Endothelial cell of umbilical vein (primary cell): Measurements from ENCODE around the gene CCNG2. TPM values are rescaled to one million over a fixed set of nuclear protein-coding genes. Genes with fewer than 3 reads are reported as not detected.

Experiments used
- BruUV-seq: library from RNA; stranded (reverse); fragments of 400-500 nt; replicated peaks from 2 replicates; lab custom pipeline; 2021; lab: Mats Ljungman, UMichigan
- CTCF ChIA-PET: fragments of 300-600, 350-600 bp; sonication (Branson Sonifier 250); formaldehyde crosslinking; loops from one replicate; lab custom pipeline; 2021; ENCODE audit warnings: antibody characterized with exemption, inconsistent platforms; lab: Charles Lee
- POLR2A ChIA-PET: fragments of 300-600, 350-600 bp; sonication (Branson Sonifier 250); formaldehyde crosslinking; loops from one replicate; lab custom pipeline; 2021; ENCODE audit warnings: antibody characterized with exemption, inconsistent platforms; lab: Charles Lee
- DNase-seq: peaks from one replicate; pipeline ENCODE4 v3.0.0-alpha.2; 2011; ENCODE audit warnings: low read depth, low spot score
- FAIRE-seq: peaks from 2 replicates; lab custom pipeline; 2011; peaks lifted over from hg19 to GRCh38; lab: Jason Lieb, UNC
- H2AFZ ChIP-seq: 2 replicates; pipeline ENCODE4 v1.6.0; 2012; ENCODE audit warnings: low read depth, low read length, control low read depth, inconsistent platforms
- H3K27ac ChIP-seq: 2 replicates; pipeline ENCODE4 v1.5.1; 2011; ENCODE audit warnings: low read depth, mild to moderate bottlenecking, control low read depth, low read length, moderate library complexity; ENCODE audit not compliant: insufficient read depth
- H3K27me3 ChIP-seq, 2 experiments: 2 replicates each; pipeline versions ENCODE4 v1.6.0 to v1.6.1; 2011; ENCODE audit warnings: low read length in 2 of 2, mixed read lengths in 1 of 2; ENCODE audit not compliant: control insufficient read depth in 2 of 2, insufficient read depth in 2 of 2
- H3K36me3 ChIP-seq, 2 experiments: 2 replicates in 1 of 2; 3 replicates in 1 of 2; pipeline ENCODE4 v1.5.1; 2011; ENCODE audit warnings: low read length in 2 of 2, mild to moderate bottlenecking in 1 of 2, moderate library complexity in 1 of 2; ENCODE audit not compliant: control insufficient read depth in 2 of 2, insufficient read depth in 2 of 2; ENCODE audit errors: extremely low read depth in 1 of 2
- H3K4me1 ChIP-seq: 3 replicates; pipeline ENCODE4 v1.5.1; 2011; ENCODE audit warnings: mild to moderate bottlenecking, low read length; ENCODE audit not compliant: control insufficient read depth, insufficient read depth; ENCODE audit errors: extremely low read depth
- H3K4me2 ChIP-seq: 2 replicates; pipeline ENCODE4 v1.6.1; 2011; ENCODE audit warnings: low read length, control low read depth, mixed read lengths; ENCODE audit not compliant: insufficient read depth
- H3K4me3 ChIP-seq, 3 experiments: fragments of 200-600 bp in 1 of 3; sonication (generic), shearing (Covaris generic) in 1 of 3; replicated peaks in 1 of 3; 2 replicates each; pipeline ENCODE4 v1.5.1; 2011 to 2016; ENCODE audit warnings: control low read depth in 3 of 3, low read length in 3 of 3, mild to moderate bottlenecking in 2 of 3, inconsistent platforms in 1 of 3, low read depth in 1 of 3, moderate library complexity in 1 of 3; ENCODE audit not compliant: insufficient read depth in 1 of 3
- H3K79me2 ChIP-seq: 2 replicates; pipeline ENCODE4 v1.6.0; 2012; ENCODE audit warnings: low read length, inconsistent platforms; ENCODE audit not compliant: control insufficient read depth, insufficient read depth
- H3K9ac ChIP-seq: replicated peaks from 2 replicates; pipeline ENCODE3; 2011; ENCODE audit warnings: low read length, control low read depth; ENCODE audit not compliant: insufficient read depth; ENCODE audit errors: extremely low read depth
- H3K9me1 ChIP-seq: replicated peaks from 3 replicates; pipeline ENCODE4 v1.6.0; 2011; ENCODE audit warnings: mild to moderate bottlenecking, low read length; ENCODE audit not compliant: control insufficient read depth, insufficient read depth; ENCODE audit errors: extremely low read depth
- H3K9me3 ChIP-seq: replicated peaks from 2 replicates; pipeline ENCODE4 v1.5.1; 2012; ENCODE audit warnings: low read length, inconsistent platforms; ENCODE audit not compliant: control insufficient read depth, insufficient read depth
- H4K20me1 ChIP-seq: replicated peaks from 2 replicates; pipeline ENCODE3; 2011; ENCODE audit warnings: mild to moderate bottlenecking, low read length; ENCODE audit not compliant: control insufficient read depth, insufficient read depth; ENCODE audit errors: extremely low read depth
- CTCF ChIP-seq, 2 donors: IDR thresholded peaks; 1 replicate in 1 of 2; 2 replicates in 1 of 2; pipeline ENCODE4 v1.5.1; 2011; ENCODE audit warnings: low read length in 2 of 2, mild to moderate bottlenecking in 2 of 2, moderate library complexity in 2 of 2, control low read depth in 1 of 2, inconsistent platforms in 1 of 2, low read depth in 1 of 2; ENCODE audit not compliant: insufficient read depth in 1 of 2; ENCODE audit errors: extremely low read depth in 1 of 2
- EZH2 ChIP-seq: IDR thresholded peaks from 2 replicates; pipeline ENCODE4 v1.6.1; 2012; ENCODE audit warnings: borderline replicate concordance, low read depth, mild to moderate bottlenecking, moderate library complexity, low read length, inconsistent platforms; ENCODE audit not compliant: severe bottlenecking
- FOS ChIP-seq: IDR thresholded peaks from 2 replicates; pipeline ENCODE4 v1.6.1; 2011; ENCODE audit warnings: mild to moderate bottlenecking, low read length, moderate library complexity, borderline replicate concordance; ENCODE audit not compliant: insufficient read depth
- GATA2 ChIP-seq: IDR thresholded peaks from 2 replicates; pipeline ENCODE4 v1.7.0; 2011; ENCODE audit warnings: low read depth, mild to moderate bottlenecking, moderate library complexity, mixed read lengths, low read length; ENCODE audit not compliant: insufficient read length, insufficient read depth
- JUN ChIP-seq: IDR thresholded peaks from 2 replicates; pipeline ENCODE4 v1.6.1; 2011; ENCODE audit warnings: borderline replicate concordance, low read depth; ENCODE audit not compliant: insufficient read length, insufficient read depth
- MAX ChIP-seq: IDR thresholded peaks from 2 replicates; pipeline ENCODE4 v1.6.1; 2011; ENCODE audit not compliant: insufficient read depth, insufficient read length
- MYC ChIP-seq: IDR thresholded peaks from one replicate; pipeline ENCODE4 v1.6.1; 2011; ENCODE audit warnings: mild to moderate bottlenecking, low read depth, low read length
- POLR2A ChIP-seq: IDR thresholded peaks from 2 replicates; pipeline ENCODE4 v1.6.1; 2012; ENCODE audit warnings: low read depth, mild to moderate bottlenecking, control low read depth, low read length
- dilution Hi-C: fragments of 300-500 bp; cut with MboI; formaldehyde crosslinking; loops from one replicate; pipeline ENCODE4 v1.15.0; 2019; ENCODE audit warnings: low sequenced_read_pairs; ENCODE audit not compliant: extremely low pct_ligation_motif_present
- intact Hi-C: fragments of 100-400 bp; cut with micrococcal nuclease; formaldehyde crosslinking; loops from one replicate; pipeline ENCODE4 v1.10.0; 2022
- polyA plus RNA-seq, 4 experiments: library from polyadenylated mRNA; depleted of rRNA in 3 of 4; stranded (reverse) in 3 of 4; unstranded in 1 of 4; fragments of >200 nt; gene quantifications; 2 replicates each; pipeline versions ENCODE4 v1.2.1 to v1.2.3, GENCODE V29; 2011 to 2012; ENCODE audit warnings: missing spikeins in 1 of 4
- total RNA-seq: library from RNA; stranded (reverse); gene quantifications from 2 replicates; pipeline ENCODE4 v1.2.3, GENCODE V29; 2021

Gene CCNG2
- total and polyA plus RNA-seq, 2 donors (not counting 3 experiments of a cell fraction or from before 2014, with no cell fraction given), result 7.9 to 28.3 TPM

- no peaks in the 10 kb centered on the region for H3K79me2 ChIP-seq
- BruUV-seq, result no TSS peak
- no peak overlapping the region for H3K4me3 ChIP-seq
- H2AFZ ChIP-seq, result no peak overlapping the region
- no peak overlapping the region for H3K27ac ChIP-seq
- dilution Hi-C loops (no loop called here), intact Hi-C loops (no loop called here)
- TF ChIP-seq FOS (no peak), MYC (no peak), CTCF (IDR thresholded peaks at IDR 0.05; ENCODE audit: extremely low read depth in 1 of 2, insufficient read depth in 1 of 2, low read depth in 1 of 2, low read length in 2 of 2) (no peak), EZH2 (no peak), GATA2 (no peak), POLR2A (no peak), MAX (no peak), JUN (no peak)
- H3K9me1 ChIP-seq, result no peaks in the 10 kb centered on the region
- no peaks in the 10 kb centered on the region for H3K9me3 ChIP-seq
- no peaks in the 10 kb centered on the region for H3K4me1 ChIP-seq
- ChIA-PET CTCF (interaction anchor here (1.2 to 3.9 kb wide), 3 partner anchors 13 to 93 kb away, joined by 4 to 26 read pairs (median 10); no protein-coding TSS in a partner anchor), POLR2A (no interaction called here)
- H3K27me3 ChIP-seq, result peaks cover 21 to 41% of the 10 kb centered on the region in 2 experiments
- no peaks in the 10 kb centered on the region for H3K36me3 ChIP-seq
- no peak overlapping the region for H3K9ac ChIP-seq
- H3K4me2 ChIP-seq, result no peak overlapping the region
- H4K20me1 ChIP-seq, result no peaks in the 10 kb centered on the region
- FAIRE-seq (no peak), DNase-seq (no peak)
Observed at GRCh38 chr4:77188498-77189220, 31.7 kb downstream of the CCNG2 start.
